Activated CD8-positive, alpha-beta T cell treated with anti-CD3 and anti-CD28 coated beads for 36 hours (primary cell): ENCODE results near the gene PDXK. TPM values are rescaled to one million over a fixed set of nuclear protein-coding genes. Genes with fewer than 3 reads are reported as not detected.

ENCODE experiments used
- ATAC-seq: fragments of 200-7000 bp; cut with Tn5 transposase; one replicate; pipeline ENCODE4 v1.10.0; 2021; ENCODE audit warnings: mild to moderate bottlenecking, moderate library complexity
- CTCF ChIA-PET: fragments of 350-600 bp; sonication (Branson Sonifier 250); formaldehyde crosslinking; loops from one replicate; lab custom pipeline; 2021; ENCODE audit warnings: antibody characterized with exemption; lab: Charles Lee
- POLR2A ChIA-PET: fragments of 350-600 bp; sonication (Branson Sonifier 250); formaldehyde crosslinking; loops from one replicate; lab custom pipeline; 2021; ENCODE audit warnings: antibody characterized with exemption; lab: Charles Lee
- DNase-seq: peaks from one replicate; pipeline ENCODE4 v3.0.0-alpha.2; 2020
- H3K27ac Mint-ChIP-seq: one replicate; pipeline ENCODE4 v1.8.0; 2021; ENCODE audit warnings: mild to moderate bottlenecking, mixed read lengths
- H3K27me3 Mint-ChIP-seq: one replicate; pipeline ENCODE4 v1.8.0; 2021; ENCODE audit warnings: mixed read lengths
- H3K36me3 Mint-ChIP-seq: one replicate; pipeline ENCODE4 v1.8.0; 2021; ENCODE audit warnings: low read depth, mixed read lengths
- H3K4me1 Mint-ChIP-seq: one replicate; pipeline ENCODE4 v1.8.0; 2021; ENCODE audit warnings: low read depth, mixed read lengths
- H3K4me3 Mint-ChIP-seq: one replicate; pipeline ENCODE4 v1.8.0; 2021; ENCODE audit warnings: mild to moderate bottlenecking, moderate library complexity, mixed read lengths
- H3K9me3 Mint-ChIP-seq: one replicate; pipeline ENCODE4 v1.8.0; 2021; ENCODE audit warnings: mixed read lengths
- intact Hi-C: fragments of 100-400 bp; cut with micrococcal nuclease; formaldehyde crosslinking; loops from one replicate; pipeline ENCODE4 v1.10.0; 2022
- total RNA-seq, 2 experiments: library from RNA; stranded (reverse); gene quantifications; one replicate each; pipeline ENCODE4 v1.2.3, GENCODE V29; 2021
- TF ChIP-seq, protein P1 (sequence below): fragments of 200-600 bp; IDR thresholded peaks from one replicate; pipeline ENCODE4 v1.8.0; 2022; ENCODE audit warnings: antibody characterized with exemption, mild to moderate bottlenecking

PDXK gene
- total RNA-seq, 2 experiments from 2014 or later: 118 to 122 TPM

DNA sequence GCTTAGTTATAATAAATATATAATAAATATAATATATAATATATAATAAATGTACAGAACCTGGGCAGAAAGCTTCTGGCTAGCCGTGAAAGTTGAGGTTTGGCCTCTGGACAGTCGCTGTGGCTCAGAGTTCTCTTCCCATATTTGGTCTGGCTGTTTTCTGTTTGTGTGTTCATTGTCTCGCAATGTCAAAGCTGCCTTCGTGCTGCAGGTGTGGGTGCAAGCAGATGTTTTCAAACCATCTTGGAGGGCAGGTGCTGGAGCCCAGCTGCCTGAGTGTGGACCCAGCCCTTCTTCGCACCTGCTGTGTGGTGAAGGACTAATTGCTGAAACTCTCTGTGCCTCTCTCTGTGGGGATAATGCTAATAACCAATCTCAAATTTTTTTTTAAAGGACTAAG is 60.7 kb downstream of the PDXK start:
- H3K4me1 Mint-ChIP-seq: peaks cover 45% of the 10 kb centered on the region
- no peak overlapping the region for H3K4me3 Mint-ChIP-seq
- DNase-seq (no peak), ATAC-seq (no peak)
- ChIA-PET CTCF (interaction anchor here (1.4 to 1.6 kb wide), 2 partner anchors 10 to 11 kb away, joined by 4 to 6 read pairs; partner anchors contain the start of gene RRP1), POLR2A (interaction anchor here (0.8 to 1.5 kb wide), 5 partner anchors 8 to 15 kb away, joined by 3 to 4 read pairs (median 3); no protein-coding TSS in a partner anchor)
- intact Hi-C loops: no loop called here
- H3K36me3 Mint-ChIP-seq: peaks cover 1% of the 10 kb centered on the region
- no peaks in the 10 kb centered on the region for H3K9me3 Mint-ChIP-seq
- no peak overlapping the region for H3K27ac Mint-ChIP-seq
- TF ChIP-seq, protein P1, sequence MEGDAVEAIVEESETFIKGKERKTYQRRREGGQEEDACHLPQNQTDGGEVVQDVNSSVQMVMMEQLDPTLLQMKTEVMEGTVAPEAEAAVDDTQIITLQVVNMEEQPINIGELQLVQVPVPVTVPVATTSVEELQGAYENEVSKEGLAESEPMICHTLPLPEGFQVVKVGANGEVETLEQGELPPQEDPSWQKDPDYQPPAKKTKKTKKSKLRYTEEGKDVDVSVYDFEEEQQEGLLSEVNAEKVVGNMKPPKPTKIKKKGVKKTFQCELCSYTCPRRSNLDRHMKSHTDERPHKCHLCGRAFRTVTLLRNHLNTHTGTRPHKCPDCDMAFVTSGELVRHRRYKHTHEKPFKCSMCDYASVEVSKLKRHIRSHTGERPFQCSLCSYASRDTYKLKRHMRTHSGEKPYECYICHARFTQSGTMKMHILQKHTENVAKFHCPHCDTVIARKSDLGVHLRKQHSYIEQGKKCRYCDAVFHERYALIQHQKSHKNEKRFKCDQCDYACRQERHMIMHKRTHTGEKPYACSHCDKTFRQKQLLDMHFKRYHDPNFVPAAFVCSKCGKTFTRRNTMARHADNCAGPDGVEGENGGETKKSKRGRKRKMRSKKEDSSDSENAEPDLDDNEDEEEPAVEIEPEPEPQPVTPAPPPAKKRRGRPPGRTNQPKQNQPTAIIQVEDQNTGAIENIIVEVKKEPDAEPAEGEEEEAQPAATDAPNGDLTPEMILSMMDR: no peak
- no peaks in the 10 kb centered on the region for H3K27me3 Mint-ChIP-seq

DNA sequence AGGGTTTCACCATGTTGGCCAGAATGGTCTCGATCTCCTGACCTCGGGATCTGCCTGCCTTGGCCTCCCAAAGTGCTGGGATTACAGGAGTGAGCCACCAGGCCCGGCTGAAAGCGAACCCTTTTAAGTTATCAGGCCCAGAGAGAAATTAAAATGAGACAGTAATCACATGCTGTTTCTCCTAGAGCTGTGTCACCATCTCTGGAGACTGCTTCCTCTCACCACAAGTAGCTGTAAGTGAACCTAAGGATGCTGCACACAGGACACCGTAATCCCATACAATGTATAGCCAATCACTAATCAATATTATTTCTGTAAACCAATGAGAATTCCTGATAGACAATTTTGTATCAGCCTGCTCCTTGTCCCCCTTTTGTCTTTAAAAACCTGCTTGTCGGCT is 62.9 kb downstream of the PDXK start:
- ATAC-seq (no peak), DNase-seq (no peak)
- Mint-ChIP-seq H3K9me3 (no peaks in the 10 kb centered on the region), H3K4me3 (no peak overlapping the region), H3K36me3 (peaks cover 1% of the 10 kb centered on the region), H3K4me1 (peaks cover 37% of the 10 kb centered on the region), H3K27ac (peak overlapping the region; percentile 92), H3K27me3 (no peaks in the 10 kb centered on the region)
- TF ChIP-seq, protein P1: no peak
- POLR2A ChIA-PET: interaction anchor here (0.7 to 1.9 kb wide), 4 partner anchors 9 to 208 kb away, joined by 3 to 4 read pairs (median 4); no protein-coding TSS in a partner anchor
- CTCF ChIA-PET: interaction anchor here (1.7 kb wide), 1 partner anchor 8 kb away, joined by 4 read pairs; no protein-coding TSS in a partner anchor
- intact Hi-C loops: no loop called here

DNA sequence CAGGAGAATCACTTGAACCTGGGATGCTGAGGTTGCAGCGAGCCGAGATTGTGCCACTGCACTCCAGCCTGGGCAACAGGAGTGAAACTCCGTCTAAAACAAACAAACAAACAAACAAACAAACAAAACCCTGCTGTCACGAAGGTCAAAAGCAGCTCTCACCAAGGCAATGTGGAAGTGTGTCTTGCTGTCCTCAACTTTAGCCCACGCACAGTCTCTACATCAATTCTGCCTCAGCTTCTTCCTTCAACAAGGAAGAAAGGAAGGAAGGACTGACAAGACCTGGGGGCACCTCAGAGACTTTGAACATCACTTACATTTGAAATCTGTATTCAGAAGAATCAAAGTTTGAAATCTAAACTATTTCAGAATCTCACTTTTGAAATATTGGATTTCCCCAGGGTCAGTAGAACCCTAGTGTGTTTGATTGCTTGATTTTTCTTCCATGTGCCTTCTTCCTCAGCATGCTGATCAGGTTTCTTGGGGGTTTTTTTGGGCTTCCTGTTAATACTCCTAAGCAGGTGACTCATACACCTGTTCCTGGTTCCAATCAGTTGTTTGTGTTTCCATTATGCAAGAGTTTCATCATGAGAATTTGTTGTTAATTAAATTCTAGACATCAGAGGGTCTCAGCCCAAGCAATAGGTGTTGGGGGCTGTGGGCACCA is 63.6 kb downstream of the PDXK start:
- Mint-ChIP-seq H3K4me1 (peaks cover 37% of the 10 kb centered on the region), H3K4me3 (peak overlapping the region; percentile 12), H3K9me3 (no peaks in the 10 kb centered on the region), H3K27me3 (no peaks in the 10 kb centered on the region), H3K27ac (peak overlapping the region; percentile 92), H3K36me3 (peaks cover 1% of the 10 kb centered on the region)
- ChIA-PET CTCF (interaction anchor here (0.7 to 1.7 kb wide), 2 partner anchors 8 to 43 kb away, joined by 4 read pairs; no protein-coding TSS in a partner anchor), POLR2A (interaction anchor here (0.7 to 1.9 kb wide), 7 partner anchors 8 to 285 kb away, joined by 3 to 4 read pairs (median 3); no protein-coding TSS in a partner anchor)
- ATAC-seq (peak; percentile 50), DNase-seq (no peak)
- intact Hi-C loops: no loop called here
- TF ChIP-seq, protein P1: no peak

DNA sequence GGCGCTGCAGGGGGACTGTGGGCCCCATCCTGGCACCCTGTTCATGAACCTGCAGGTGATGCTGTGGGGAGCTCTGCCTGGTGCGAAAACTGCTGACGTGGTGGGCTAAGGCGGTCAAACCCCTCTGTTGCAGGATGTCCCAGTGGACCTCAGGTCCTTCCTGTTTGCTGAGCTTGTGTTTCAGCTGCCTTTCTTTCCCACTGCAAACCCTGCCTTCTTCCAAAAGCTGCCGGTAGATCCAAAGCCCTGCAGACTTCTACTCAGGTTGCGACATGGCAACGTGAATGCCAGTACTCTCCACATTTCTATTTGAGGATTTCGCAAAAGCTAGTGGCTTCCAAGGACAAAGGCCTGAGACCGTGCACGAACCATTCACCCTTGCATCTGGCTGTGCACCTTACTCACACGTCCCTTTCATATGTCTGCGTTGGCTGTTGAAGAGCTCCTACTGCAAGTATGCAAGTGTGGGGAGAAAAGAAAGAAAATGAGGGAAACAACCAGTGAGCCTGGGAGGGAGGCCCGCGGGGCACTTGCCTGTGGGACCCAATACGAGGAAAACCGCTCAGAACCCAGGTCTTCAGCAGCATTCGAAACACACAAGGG is 64.3 kb downstream of the PDXK start:
- Mint-ChIP-seq H3K27me3 (no peaks in the 10 kb centered on the region), H3K4me1 (peaks cover 37% of the 10 kb centered on the region), H3K27ac (peak overlapping the region; percentile 92), H3K36me3 (peaks cover 1% of the 10 kb centered on the region), H3K9me3 (no peaks in the 10 kb centered on the region), H3K4me3 (no peak overlapping the region)
- TF ChIP-seq, protein P1: no peak
- DNase-seq (peak; percentile 44), ATAC-seq (peak; percentile 52)
- intact Hi-C loops: no loop called here
- CTCF ChIA-PET: interaction anchor here (1.7 kb wide), 1 partner anchor 9 kb away, joined by 4 read pairs; no protein-coding TSS in a partner anchor
- POLR2A ChIA-PET: interaction anchor here (0.7 to 1.9 kb wide), 5 partner anchors 8 to 285 kb away, joined by 3 to 4 read pairs (median 3); no protein-coding TSS in a partner anchor

DNA sequence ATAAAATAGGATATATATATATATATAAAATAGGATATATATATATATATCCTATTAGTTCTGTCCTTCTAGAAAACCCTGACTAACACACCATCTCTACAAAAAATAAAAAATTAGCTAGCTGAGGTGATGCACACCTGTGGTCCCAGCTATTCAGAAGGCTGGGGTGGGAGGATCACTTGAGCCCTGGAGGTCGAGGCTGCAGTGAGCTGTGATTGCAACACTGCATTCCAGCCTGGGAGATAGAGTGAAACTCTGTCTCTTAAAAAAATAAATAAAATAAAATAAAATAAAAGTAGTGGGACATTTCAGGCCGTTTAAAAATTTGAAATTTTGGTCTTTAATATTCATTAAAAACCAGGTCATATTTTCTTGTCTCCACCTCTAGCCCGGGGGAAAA is 66.2 kb downstream of the PDXK start:
- no peak for ATAC-seq
- no peak overlapping the region for H3K27ac Mint-ChIP-seq
- intact Hi-C loops: no loop called here
- H3K4me3 Mint-ChIP-seq: no peak overlapping the region
- CTCF ChIA-PET: no interaction called here
- POLR2A ChIA-PET: no interaction called here
- DNase-seq: no peak
- peaks cover 5% of the 10 kb centered on the region for H3K36me3 Mint-ChIP-seq
- peaks cover 25% of the 10 kb centered on the region for H3K4me1 Mint-ChIP-seq
- H3K27me3 Mint-ChIP-seq: no peaks in the 10 kb centered on the region
- TF ChIP-seq, protein P1: no peak
- no peaks in the 10 kb centered on the region for H3K9me3 Mint-ChIP-seq
